SU-DHL-6 (cell line): ENCODE measurements around the gene CBLN3.

Experiments
- H2AFZ ChIP-seq: fragments of 200-600 bp; sonication (generic); 2 replicates; pipeline ENCODE4 v1.6.1; 2014; ENCODE audit warnings: low read depth, mild to moderate bottlenecking, moderate library complexity, mixed read lengths, antibody characterized with exemption, low read length; ENCODE audit not compliant: severe bottlenecking
- H3F3A ChIP-seq: fragments of 200-600 bp; shearing (Covaris generic); 2 replicates; pipeline ENCODE4 v1.6.0; 2016; ENCODE audit warnings: antibody characterized with exemption, mild to moderate bottlenecking; ENCODE audit not compliant: insufficient read depth
- H3K27ac ChIP-seq: fragments of 200-600 bp; sonication (generic); 2 replicates; pipeline ENCODE4 v1.5.1; 2016; ENCODE audit warnings: low read depth, mild to moderate bottlenecking, low read length, moderate library complexity, mixed read lengths
- H3K27me3 ChIP-seq: fragments of 200-600 bp; sonication (generic), shearing (Covaris generic); 2 replicates; pipeline ENCODE4 v1.6.0; 2014; ENCODE audit warnings: mild to moderate bottlenecking, low read length
- H3K36me3 ChIP-seq: fragments of 200-600 bp; sonication (generic); 2 replicates; pipeline ENCODE4 v1.6.1; 2014; ENCODE audit warnings: mild to moderate bottlenecking, low read length, mixed read lengths
- H3K4me2 ChIP-seq: fragments of 300-600, 200-600 bp; shearing (Covaris generic), sonication (generic); 2 replicates; pipeline ENCODE4 v1.6.0; 2014; ENCODE audit warnings: low read length, low read depth, mild to moderate bottlenecking; ENCODE audit not compliant: poor library complexity, severe bottlenecking
- H3K4me3 ChIP-seq: fragments of 200-600 bp; sonication (generic); 2 replicates; pipeline ENCODE4 v1.5.1; 2014; ENCODE audit warnings: antibody characterized with exemption, low read length, mild to moderate bottlenecking, mixed read lengths; ENCODE audit not compliant: insufficient read depth, poor library complexity, severe bottlenecking
- H3K79me2 ChIP-seq: fragments of 200-600 bp; sonication (generic); 2 replicates; pipeline ENCODE4 v1.6.1; 2014; ENCODE audit warnings: mild to moderate bottlenecking, low read length, moderate library complexity; ENCODE audit not compliant: insufficient read depth
- H3K9ac ChIP-seq: fragments of 200-600 bp; sonication (generic); 2 replicates; pipeline ENCODE4 v1.7.0; 2014; ENCODE audit warnings: mild to moderate bottlenecking, low read length
- H3K9me2 ChIP-seq: fragments of 200-600 bp; sonication (generic); replicated peaks from 2 replicates; pipeline ENCODE4 v1.6.1; 2014; ENCODE audit warnings: low read length; ENCODE audit not compliant: insufficient read depth
- H3K9me3 ChIP-seq: fragments of 200-600 bp; sonication (generic); 2 replicates; pipeline ENCODE4 v1.6.1; 2014; ENCODE audit warnings: low read length, mixed read lengths; ENCODE audit not compliant: insufficient read depth
- H4K20me1 ChIP-seq: fragments of 200-600 bp; sonication (generic); 2 replicates; pipeline ENCODE4 v1.6.1; 2014; ENCODE audit warnings: low read depth, mild to moderate bottlenecking, antibody characterized with exemption, low read length, moderate library complexity, mixed read lengths
- CTCF ChIP-seq: fragments of 200-600 bp; sonication (generic); IDR thresholded peaks from one replicate; pipeline ENCODE4 v1.5.1; 2017; ENCODE audit warnings: antibody characterized with exemption, mild to moderate bottlenecking, low read length, moderate library complexity; ENCODE audit not compliant: insufficient read depth, poor library complexity, severe bottlenecking
- EZH2phosphoT487 ChIP-seq: fragments of 200-600 bp; sonication (generic), shearing (Covaris generic); conservative IDR thresholded peaks from 2 replicates; pipeline ENCODE4 v1.6.1; 2018; ENCODE audit warnings: mild to moderate bottlenecking, antibody characterized with exemption, low read length, moderate library complexity, mixed read lengths

CBLN3 gene

GRCh38 chr14:24416932-24417619 lies 12.4 kb downstream of the CBLN3 start:
- H3K79me2 ChIP-seq: no peaks in the 10 kb centered on the region
- H3K4me3 ChIP-seq: no peak overlapping the region
- no peaks in the 10 kb centered on the region for H3K9me3 ChIP-seq
- no peaks in the 10 kb centered on the region for H3K9me2 ChIP-seq
- no peaks in the 10 kb centered on the region for H3F3A ChIP-seq
- no peak overlapping the region for H3K9ac ChIP-seq
- no peak for TF ChIP-seq CTCF
- no peak for TF ChIP-seq EZH2phosphoT487
- no peaks in the 10 kb centered on the region for H4K20me1 ChIP-seq
- H3K36me3 ChIP-seq: no peaks in the 10 kb centered on the region
- H3K4me2 ChIP-seq: no peak overlapping the region
- H3K27me3 ChIP-seq: no peaks in the 10 kb centered on the region
- H2AFZ ChIP-seq: no peak overlapping the region
- H3K27ac ChIP-seq: no peak overlapping the region

GRCh38 chr14:24416254-24416931 lies 13.1 kb downstream of the CBLN3 start:
- H3K79me2 ChIP-seq: no peaks in the 10 kb centered on the region
- no peaks in the 10 kb centered on the region for H3K36me3 ChIP-seq
- no peaks in the 10 kb centered on the region for H3K9me2 ChIP-seq
- no peaks in the 10 kb centered on the region for H3K27me3 ChIP-seq
- H3K27ac ChIP-seq: no peak overlapping the region
- no peak for TF ChIP-seq EZH2phosphoT487
- TF ChIP-seq CTCF: no peak
- H3K9ac ChIP-seq: no peak overlapping the region
- H3K4me3 ChIP-seq: no peak overlapping the region
- H3K4me2 ChIP-seq: no peak overlapping the region
- H3F3A ChIP-seq: no peaks in the 10 kb centered on the region
- H2AFZ ChIP-seq: no peak overlapping the region
- H4K20me1 ChIP-seq: no peaks in the 10 kb centered on the region
- H3K9me3 ChIP-seq: no peaks in the 10 kb centered on the region

DNA sequence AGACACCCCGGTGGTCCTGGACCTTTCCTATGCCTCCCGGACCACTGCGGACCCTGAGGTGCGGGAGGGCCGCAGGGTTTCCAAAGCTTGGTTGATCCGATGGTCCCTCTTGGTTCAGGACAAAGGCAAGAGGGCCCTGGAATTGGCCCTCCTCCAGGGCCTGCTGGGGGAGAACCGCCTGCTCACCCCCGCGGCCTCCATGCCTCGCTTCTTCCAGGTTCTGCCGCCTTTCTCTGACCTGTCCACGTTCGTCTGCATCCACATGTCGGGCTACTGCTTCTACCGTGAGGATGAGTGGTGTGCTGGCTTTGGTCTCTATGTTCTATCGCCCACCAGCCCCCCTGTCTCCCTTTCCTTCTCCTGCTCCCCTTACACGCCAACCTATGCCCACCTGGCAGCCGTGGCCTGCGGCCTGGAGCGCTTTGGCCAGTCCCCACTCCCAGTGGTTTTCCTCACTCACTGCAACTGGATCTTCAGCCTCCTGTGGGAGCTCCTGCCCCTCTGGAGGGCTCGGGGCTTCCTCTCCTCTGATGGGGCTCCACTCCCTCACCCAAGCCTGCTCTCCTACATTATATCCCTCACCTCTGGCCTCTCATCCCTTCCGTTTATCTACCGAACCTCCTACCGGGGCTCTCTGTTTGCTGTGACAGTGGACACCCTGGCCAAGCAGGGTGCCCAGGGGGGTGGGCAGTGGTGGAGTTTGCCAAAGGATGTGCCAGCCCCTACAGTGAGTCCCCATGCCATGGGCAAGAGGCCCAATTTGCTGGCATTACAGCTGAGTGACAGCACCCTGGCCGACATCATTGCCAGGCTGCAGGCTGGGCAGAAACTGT lies 13.8 kb downstream of the CBLN3 start:
- Histone ChIP-seq H3K79me2 (no peaks in the 10 kb centered on the region), H3K9ac (no peak overlapping the region), H3K36me3 (no peaks in the 10 kb centered on the region), H4K20me1 (no peaks in the 10 kb centered on the region), H3K27me3 (no peaks in the 10 kb centered on the region), H3K9me2 (no peaks in the 10 kb centered on the region), H2AFZ (no peak overlapping the region), H3F3A (no peaks in the 10 kb centered on the region), H3K4me3 (no peak overlapping the region), H3K9me3 (no peaks in the 10 kb centered on the region), H3K27ac (no peak overlapping the region), H3K4me2 (no peak overlapping the region)
- TF ChIP-seq CTCF (no peak), EZH2phosphoT487 (no peak)
